ENCODE results near the gene PMVK. TPM values are rescaled to one million over a fixed set of nuclear protein-coding genes. Genes with fewer than 3 reads are reported as not detected.
A peak's percentile ranks its signal among the peaks of the same experiment; 100 is the strongest.

The PMVK gene
- total RNA-seq, 1 donor from 2014 or later: 26.7 TPM

DNA sequence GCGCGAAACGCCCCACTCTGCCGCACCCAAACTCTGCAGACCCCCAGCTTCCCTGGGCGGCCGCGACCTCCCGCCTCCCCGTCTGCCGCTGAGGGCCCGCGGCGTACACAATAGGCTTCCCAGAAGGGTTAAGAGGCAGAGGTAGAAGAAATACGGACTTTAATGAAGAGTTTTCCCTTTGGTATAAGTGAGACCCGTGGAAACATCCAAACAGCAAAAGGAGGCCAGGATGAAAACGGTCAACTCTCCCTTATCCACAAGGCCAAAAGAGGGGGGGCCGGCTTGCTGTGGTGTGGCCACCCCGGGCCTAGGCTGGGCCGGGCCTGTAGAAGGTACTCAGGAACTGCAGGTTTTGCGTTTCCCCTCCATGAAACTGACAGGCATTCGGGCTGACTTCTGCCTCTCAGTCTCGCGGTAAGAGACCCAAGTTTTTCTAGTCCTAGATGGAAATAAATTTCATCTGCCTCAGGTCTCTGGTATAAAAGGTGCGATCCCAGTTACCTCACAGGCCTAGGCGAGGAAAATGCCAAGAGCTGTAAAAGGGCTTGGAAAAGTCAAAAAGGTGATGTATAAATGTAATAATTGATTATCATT, 25.7 kb upstream of the PMVK start:
- H3K4me1 Mint-ChIP-seq (ENCODE audit: unreplicated experiment): peaks cover 59% of the 10 kb centered on the region
- peak overlapping the region; percentile 89 for H3K27ac Mint-ChIP-seq (ENCODE audit: unreplicated experiment)
- H3K4me3 Mint-ChIP-seq (ENCODE audit: unreplicated experiment): peak overlapping the region; percentile 86
- peaks cover 9% of the 10 kb centered on the region for H3K27me3 Mint-ChIP-seq (ENCODE audit: unreplicated experiment)
- no peaks in the 10 kb centered on the region for H3K9me3 Mint-ChIP-seq (ENCODE audit: unreplicated experiment)
- DNase-seq (ENCODE audit: low spot score): no peak
- TF ChIP-seq, protein P1, sequence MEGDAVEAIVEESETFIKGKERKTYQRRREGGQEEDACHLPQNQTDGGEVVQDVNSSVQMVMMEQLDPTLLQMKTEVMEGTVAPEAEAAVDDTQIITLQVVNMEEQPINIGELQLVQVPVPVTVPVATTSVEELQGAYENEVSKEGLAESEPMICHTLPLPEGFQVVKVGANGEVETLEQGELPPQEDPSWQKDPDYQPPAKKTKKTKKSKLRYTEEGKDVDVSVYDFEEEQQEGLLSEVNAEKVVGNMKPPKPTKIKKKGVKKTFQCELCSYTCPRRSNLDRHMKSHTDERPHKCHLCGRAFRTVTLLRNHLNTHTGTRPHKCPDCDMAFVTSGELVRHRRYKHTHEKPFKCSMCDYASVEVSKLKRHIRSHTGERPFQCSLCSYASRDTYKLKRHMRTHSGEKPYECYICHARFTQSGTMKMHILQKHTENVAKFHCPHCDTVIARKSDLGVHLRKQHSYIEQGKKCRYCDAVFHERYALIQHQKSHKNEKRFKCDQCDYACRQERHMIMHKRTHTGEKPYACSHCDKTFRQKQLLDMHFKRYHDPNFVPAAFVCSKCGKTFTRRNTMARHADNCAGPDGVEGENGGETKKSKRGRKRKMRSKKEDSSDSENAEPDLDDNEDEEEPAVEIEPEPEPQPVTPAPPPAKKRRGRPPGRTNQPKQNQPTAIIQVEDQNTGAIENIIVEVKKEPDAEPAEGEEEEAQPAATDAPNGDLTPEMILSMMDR (IDR thresholded peaks at IDR 0.05; ENCODE audit: unreplicated experiment): no peak
- peaks cover 41% of the 10 kb centered on the region for H3K36me3 Mint-ChIP-seq (ENCODE audit: low read depth, unreplicated experiment)

DNA sequence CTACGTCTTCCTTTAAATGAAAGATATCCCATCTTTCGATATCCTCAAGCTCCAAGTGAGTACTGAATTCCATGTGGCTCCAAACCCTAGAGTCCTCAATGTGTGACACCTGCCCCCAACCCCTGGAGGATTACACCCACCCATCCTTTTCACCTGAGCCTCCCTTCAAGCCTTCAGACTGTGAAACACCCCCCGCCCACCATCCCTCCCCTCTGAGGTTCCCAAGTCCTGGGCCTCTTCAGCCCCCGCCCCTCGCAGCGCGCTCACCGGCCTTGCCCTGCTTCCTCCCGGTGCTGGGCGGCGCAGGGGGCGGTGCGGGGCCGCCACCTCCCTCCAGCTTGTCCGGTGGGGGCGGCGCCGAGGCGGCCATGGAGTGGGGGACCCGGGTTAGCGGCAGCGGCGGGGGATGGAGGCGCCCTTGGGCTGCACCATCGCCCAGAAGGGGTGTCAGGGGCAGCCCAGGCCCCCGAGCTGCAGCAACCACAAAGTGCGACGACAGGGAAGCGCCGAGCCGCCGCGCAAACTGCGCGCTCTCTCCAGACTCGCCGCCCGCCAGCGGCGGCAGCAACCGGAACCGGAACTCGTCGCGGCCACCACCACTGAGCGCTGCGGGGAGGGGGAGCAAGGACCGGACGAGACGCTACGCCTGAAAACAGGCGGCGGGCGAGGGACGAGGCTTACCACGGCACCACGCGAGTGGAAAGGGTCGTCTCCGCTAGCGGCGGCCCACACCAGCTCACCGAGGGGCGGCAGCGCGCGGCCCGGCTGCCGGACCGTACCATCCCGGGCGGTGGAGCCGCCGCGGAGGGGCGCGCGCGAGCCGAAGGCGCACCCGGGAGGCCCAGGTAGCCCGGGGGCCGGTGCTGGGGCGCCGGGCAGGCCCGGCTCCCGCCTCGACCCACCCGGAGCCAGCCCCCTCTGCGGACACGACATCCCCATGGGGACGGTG, 25.0 kb upstream of the PMVK start, which contains the start of gene PYGO2:
PYGO2 (minus strand) TSS at position 576 of the 949 bp plus-strand sequence; CDS start at position 370, 206 bp downstream.
- Mint-ChIP-seq H3K27me3 (ENCODE audit: unreplicated experiment) (peaks cover 11% of the 10 kb centered on the region), H3K27ac (ENCODE audit: unreplicated experiment) (peak within 1 kb of the TSS; percentile 95), H3K9me3 (ENCODE audit: unreplicated experiment) (no peaks in the 10 kb centered on the region), H3K4me1 (ENCODE audit: unreplicated experiment) (peaks cover 59% of the 10 kb centered on the region), H3K4me3 (ENCODE audit: unreplicated experiment) (peak within 1 kb of the TSS; percentile 95), H3K36me3 (ENCODE audit: low read depth, unreplicated experiment) (peaks cover 38% of the 10 kb centered on the region)
- peak; percentile 85 for DNase-seq (ENCODE audit: low spot score)
- TF ChIP-seq, protein P1 (IDR thresholded peaks at IDR 0.05; ENCODE audit: unreplicated experiment): peak; percentile 50

DNA sequence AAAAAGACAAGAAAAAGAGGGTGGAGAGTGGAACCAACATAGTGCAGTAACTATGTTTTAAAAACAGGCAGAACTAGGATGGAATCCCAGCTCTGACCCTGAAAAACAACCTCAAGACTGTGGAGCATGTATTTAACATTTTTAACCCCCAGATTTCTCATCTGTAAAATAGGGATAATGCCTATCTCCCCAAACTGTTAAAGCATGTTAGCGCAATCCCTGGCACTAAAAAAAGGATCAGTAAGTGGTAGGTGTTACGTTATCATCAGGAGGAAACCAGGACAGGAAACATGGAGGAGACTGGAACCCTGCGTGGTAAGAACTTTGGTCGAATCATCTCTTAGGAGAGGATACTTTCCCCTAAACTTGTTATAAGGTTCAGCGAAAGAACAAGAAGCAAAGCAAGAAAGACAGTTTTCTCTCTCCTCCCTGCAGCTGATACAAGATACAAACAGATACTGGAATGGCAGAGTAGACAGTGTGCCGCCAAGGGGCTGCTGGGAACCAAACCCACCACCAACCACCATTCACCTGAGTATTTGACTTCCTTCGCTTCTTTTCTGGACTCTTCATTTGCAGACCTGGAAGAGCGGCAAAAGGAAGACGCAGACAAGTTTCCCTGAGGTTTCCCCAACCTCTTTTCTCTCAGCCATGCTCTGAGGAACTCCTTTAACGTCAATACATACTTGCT, 24.1 kb upstream of the PMVK start:
- Mint-ChIP-seq H3K36me3 (ENCODE audit: low read depth, unreplicated experiment) (peaks cover 41% of the 10 kb centered on the region), H3K4me1 (ENCODE audit: unreplicated experiment) (peaks cover 59% of the 10 kb centered on the region), H3K27ac (ENCODE audit: unreplicated experiment) (peak overlapping the region; percentile 95), H3K4me3 (ENCODE audit: unreplicated experiment) (peak overlapping the region; percentile 95), H3K9me3 (ENCODE audit: unreplicated experiment) (no peaks in the 10 kb centered on the region), H3K27me3 (ENCODE audit: unreplicated experiment) (peaks cover 18% of the 10 kb centered on the region)
- DNase-seq (ENCODE audit: low spot score): no peak
- TF ChIP-seq, protein P1 (IDR thresholded peaks at IDR 0.05; ENCODE audit: unreplicated experiment): no peak

DNA sequence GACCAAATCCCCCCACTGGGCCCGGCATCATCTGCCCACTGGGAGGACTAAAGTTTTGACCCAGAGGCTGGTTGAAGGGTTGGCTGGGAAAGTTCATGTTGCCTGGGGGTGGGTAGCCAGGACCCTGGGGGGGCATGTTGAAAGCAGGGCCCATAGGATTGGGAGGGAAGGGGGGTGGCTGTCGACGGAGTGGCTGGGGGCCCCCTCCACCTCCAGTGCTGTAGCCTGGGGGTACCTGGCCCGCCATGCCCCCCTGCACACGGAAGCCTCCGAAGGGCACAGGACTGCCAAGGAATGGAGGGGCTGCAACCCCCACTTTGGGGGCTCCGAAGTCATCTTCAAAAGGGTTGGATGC, 22.9 kb upstream of the PMVK start:
- Mint-ChIP-seq H3K27ac (ENCODE audit: unreplicated experiment) (peak overlapping the region; percentile 84), H3K4me1 (ENCODE audit: unreplicated experiment) (peaks cover 61% of the 10 kb centered on the region), H3K9me3 (ENCODE audit: unreplicated experiment) (no peaks in the 10 kb centered on the region), H3K27me3 (ENCODE audit: unreplicated experiment) (peaks cover 27% of the 10 kb centered on the region), H3K4me3 (ENCODE audit: unreplicated experiment) (no peak overlapping the region), H3K36me3 (ENCODE audit: low read depth, unreplicated experiment) (peaks cover 30% of the 10 kb centered on the region)
- TF ChIP-seq, protein P1 (IDR thresholded peaks at IDR 0.05; ENCODE audit: unreplicated experiment): no peak
- DNase-seq (ENCODE audit: low spot score): no peak

Data from endothelial cell (in vitro differentiated cells).